ENCODE measurements around the gene CCL11.

The CCL11 gene

DNA sequence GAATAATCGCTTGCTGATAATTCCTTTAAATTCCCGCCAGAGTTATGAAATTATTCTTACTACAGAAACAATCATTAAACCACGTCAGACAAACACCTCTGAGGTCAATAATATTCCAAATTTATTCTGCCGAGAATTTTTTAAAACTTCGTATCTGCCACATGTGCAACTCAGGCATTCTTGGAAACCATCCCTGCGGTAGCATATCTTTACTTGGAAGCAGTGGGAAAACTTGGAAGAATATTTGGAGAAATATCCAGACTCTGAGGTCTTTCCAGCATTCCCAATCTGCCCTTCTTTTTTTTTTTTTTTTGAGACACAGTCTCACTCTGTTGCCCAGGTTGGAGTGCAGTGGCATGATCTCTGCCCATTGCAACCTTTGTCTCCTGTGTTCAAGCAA lies 2.0 kb upstream of the CCL11 start:
- H3K9ac ChIP-seq (ENCODE audit: low read depth in 1 of 2, low read length in 2 of 2): no peak overlapping the region
- H3K27ac ChIP-seq (ENCODE audit: low read depth, low read length): no peak overlapping the region
- H3K36me3 ChIP-seq (ENCODE audit: control insufficient read depth in 1 of 2, insufficient read depth in 2 of 2, low read length in 2 of 2): no peaks in the 10 kb centered on the region
- H3K4me1 ChIP-seq (ENCODE audit: control insufficient read depth in 1 of 2, insufficient read depth in 2 of 2, low read length in 2 of 2): no peaks in the 10 kb centered on the region
- no peak overlapping the region for H3K4me3 ChIP-seq (ENCODE audit: low read depth in 1 of 2, low read length in 2 of 2)
- H3K27me3 ChIP-seq (ENCODE audit: control insufficient read depth in 1 of 2, insufficient read depth in 2 of 2, low read length in 2 of 2): no peaks in the 10 kb centered on the region
- H3K9me3 ChIP-seq (ENCODE audit: control insufficient read depth in 1 of 2, low read length in 2 of 2): no peaks in the 10 kb centered on the region

GRCh38 chr17:34287875-34288274 lies 2.3 kb downstream of the CCL11 start:
- Histone ChIP-seq H3K4me3 (ENCODE audit: low read depth in 1 of 2, low read length in 2 of 2) (no peak overlapping the region), H3K27ac (ENCODE audit: low read depth, low read length) (no peak overlapping the region), H3K36me3 (ENCODE audit: control insufficient read depth in 1 of 2, insufficient read depth in 2 of 2, low read length in 2 of 2) (no peaks in the 10 kb centered on the region), H3K27me3 (ENCODE audit: control insufficient read depth in 1 of 2, insufficient read depth in 2 of 2, low read length in 2 of 2) (no peaks in the 10 kb centered on the region), H3K9me3 (ENCODE audit: control insufficient read depth in 1 of 2, low read length in 2 of 2) (no peaks in the 10 kb centered on the region), H3K4me1 (ENCODE audit: control insufficient read depth in 1 of 2, insufficient read depth in 2 of 2, low read length in 2 of 2) (no peaks in the 10 kb centered on the region), H3K9ac (ENCODE audit: low read depth in 1 of 2, low read length in 2 of 2) (no peak overlapping the region)

GRCh38 chr17:34290586-34290985 lies 5.0 kb downstream of the CCL11 start:
- Histone ChIP-seq H3K4me1 (ENCODE audit: control insufficient read depth in 1 of 2, insufficient read depth in 2 of 2, low read length in 2 of 2) (no peaks in the 10 kb centered on the region), H3K27ac (ENCODE audit: low read depth, low read length) (no peak overlapping the region), H3K27me3 (ENCODE audit: control insufficient read depth in 1 of 2, insufficient read depth in 2 of 2, low read length in 2 of 2) (no peaks in the 10 kb centered on the region), H3K9ac (ENCODE audit: low read depth in 1 of 2, low read length in 2 of 2) (no peak overlapping the region), H3K4me3 (ENCODE audit: low read depth in 1 of 2, low read length in 2 of 2) (no peak overlapping the region), H3K36me3 (ENCODE audit: control insufficient read depth in 1 of 2, insufficient read depth in 2 of 2, low read length in 2 of 2) (no peaks in the 10 kb centered on the region), H3K9me3 (ENCODE audit: control insufficient read depth in 1 of 2, low read length in 2 of 2) (no peaks in the 10 kb centered on the region)

DNA sequence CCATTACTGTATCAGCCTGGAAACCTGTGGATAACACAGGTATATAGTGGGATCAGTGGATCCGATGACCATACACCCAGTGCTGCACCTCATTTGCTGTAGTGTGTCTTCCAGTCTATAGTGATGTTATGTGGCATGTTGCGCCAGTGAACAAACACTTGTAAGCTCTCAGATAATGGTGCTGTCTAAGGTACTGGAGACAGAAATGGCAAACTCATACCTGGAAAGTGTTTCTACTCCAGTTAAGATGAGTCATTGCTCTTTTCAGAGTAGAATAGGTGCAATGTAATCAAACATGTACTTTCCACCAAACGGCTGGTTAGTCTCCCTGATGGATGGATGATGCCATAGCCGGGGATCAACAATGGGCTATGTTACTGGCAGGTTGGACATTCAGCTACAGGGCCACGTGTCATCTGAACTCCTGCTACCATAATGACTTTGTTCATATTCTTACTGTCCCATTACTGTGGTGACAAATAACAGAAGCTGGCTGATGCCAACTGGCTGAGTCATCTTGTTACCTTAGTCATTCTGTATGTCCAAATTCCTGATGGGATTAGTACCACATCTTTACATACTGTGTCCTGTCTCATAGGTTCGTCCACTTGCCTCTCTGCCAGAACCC lies 6.3 kb downstream of the CCL11 start:
- no peaks in the 10 kb centered on the region for H3K27me3 ChIP-seq (ENCODE audit: control insufficient read depth in 1 of 2, insufficient read depth in 2 of 2, low read length in 2 of 2)
- no peak overlapping the region for H3K27ac ChIP-seq (ENCODE audit: low read depth, low read length)
- H3K4me1 ChIP-seq (ENCODE audit: control insufficient read depth in 1 of 2, insufficient read depth in 2 of 2, low read length in 2 of 2): no peaks in the 10 kb centered on the region
- H3K36me3 ChIP-seq (ENCODE audit: control insufficient read depth in 1 of 2, insufficient read depth in 2 of 2, low read length in 2 of 2): no peaks in the 10 kb centered on the region
- H3K9me3 ChIP-seq (ENCODE audit: control insufficient read depth in 1 of 2, low read length in 2 of 2): no peaks in the 10 kb centered on the region
- no peak overlapping the region for H3K4me3 ChIP-seq (ENCODE audit: low read depth in 1 of 2, low read length in 2 of 2)
- H3K9ac ChIP-seq (ENCODE audit: low read depth in 1 of 2, low read length in 2 of 2): no peak overlapping the region

- no peaks in the 10 kb centered on the region for H3K36me3 ChIP-seq (ENCODE audit: control insufficient read depth in 1 of 2, insufficient read depth in 2 of 2, low read length in 2 of 2)
- H3K27me3 ChIP-seq (ENCODE audit: control insufficient read depth in 1 of 2, insufficient read depth in 2 of 2, low read length in 2 of 2): no peaks in the 10 kb centered on the region
- no peak overlapping the region for H3K27ac ChIP-seq (ENCODE audit: low read depth, low read length)
- H3K9me3 ChIP-seq (ENCODE audit: control insufficient read depth in 1 of 2, low read length in 2 of 2): no peaks in the 10 kb centered on the region
- peaks cover 4 to 14% of the 10 kb centered on the region in 2 donors for H3K4me1 ChIP-seq (ENCODE audit: control insufficient read depth in 1 of 2, insufficient read depth in 2 of 2, low read length in 2 of 2)
- no peak overlapping the region for H3K9ac ChIP-seq (ENCODE audit: low read depth in 1 of 2, low read length in 2 of 2)
- no peak overlapping the region for H3K4me3 ChIP-seq (ENCODE audit: low read depth in 1 of 2, low read length in 2 of 2)
Observed at GRCh38 chr17:34299027-34299426, 13.5 kb downstream of the CCL11 start.

DNA sequence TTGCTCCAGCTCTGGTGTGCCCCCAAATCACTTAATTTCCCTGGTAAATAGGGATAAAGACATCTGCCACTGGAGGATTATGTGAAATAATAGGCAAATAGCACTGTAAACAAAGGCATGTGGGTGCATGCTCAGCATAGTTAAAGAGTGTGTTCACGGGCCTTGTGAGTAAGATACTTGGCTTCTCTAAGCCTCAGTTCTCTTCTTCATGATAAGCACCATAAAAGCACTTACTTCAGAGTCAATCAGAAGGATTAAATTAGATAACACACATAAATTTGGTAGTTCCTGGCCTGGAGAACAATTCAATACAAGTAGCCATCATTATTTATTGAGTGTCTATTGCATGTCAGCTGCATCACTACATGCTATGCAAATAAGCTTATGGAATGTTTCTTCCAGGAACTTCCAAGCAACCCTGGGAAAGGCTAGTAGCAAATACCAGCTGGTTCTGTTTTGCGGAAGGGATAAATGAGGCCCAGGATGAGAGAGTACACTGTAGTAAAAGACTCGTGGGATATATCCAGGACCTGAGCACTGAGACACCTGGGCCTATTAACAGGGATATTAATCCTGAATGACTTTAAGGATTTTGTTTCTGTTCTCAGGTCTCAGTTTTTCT lies 14.5 kb downstream of the CCL11 start:
- no peaks in the 10 kb centered on the region for H3K9me3 ChIP-seq (ENCODE audit: control insufficient read depth in 1 of 2, low read length in 2 of 2)
- peaks cover 4 to 14% of the 10 kb centered on the region in 2 donors for H3K4me1 ChIP-seq (ENCODE audit: control insufficient read depth in 1 of 2, insufficient read depth in 2 of 2, low read length in 2 of 2)
- no peak overlapping the region for H3K27ac ChIP-seq (ENCODE audit: low read depth, low read length)
- no peaks in the 10 kb centered on the region for H3K36me3 ChIP-seq (ENCODE audit: control insufficient read depth in 1 of 2, insufficient read depth in 2 of 2, low read length in 2 of 2)
- H3K9ac ChIP-seq (ENCODE audit: low read depth in 1 of 2, low read length in 2 of 2): no peak overlapping the region
- no peaks in the 10 kb centered on the region for H3K27me3 ChIP-seq (ENCODE audit: control insufficient read depth in 1 of 2, insufficient read depth in 2 of 2, low read length in 2 of 2)
- no peak overlapping the region for H3K4me3 ChIP-seq (ENCODE audit: low read depth in 1 of 2, low read length in 2 of 2)

- Histone ChIP-seq H3K36me3 (ENCODE audit: control insufficient read depth in 1 of 2, insufficient read depth in 2 of 2, low read length in 2 of 2) (no peaks in the 10 kb centered on the region), H3K27ac (ENCODE audit: low read depth, low read length) (no peak overlapping the region), H3K4me1 (ENCODE audit: control insufficient read depth in 1 of 2, insufficient read depth in 2 of 2, low read length in 2 of 2) (peaks cover 4 to 14% of the 10 kb centered on the region in 2 donors)
Observed at GRCh38 chr17:34300652-34301370, 15.3 kb downstream of the CCL11 start.

DNA sequence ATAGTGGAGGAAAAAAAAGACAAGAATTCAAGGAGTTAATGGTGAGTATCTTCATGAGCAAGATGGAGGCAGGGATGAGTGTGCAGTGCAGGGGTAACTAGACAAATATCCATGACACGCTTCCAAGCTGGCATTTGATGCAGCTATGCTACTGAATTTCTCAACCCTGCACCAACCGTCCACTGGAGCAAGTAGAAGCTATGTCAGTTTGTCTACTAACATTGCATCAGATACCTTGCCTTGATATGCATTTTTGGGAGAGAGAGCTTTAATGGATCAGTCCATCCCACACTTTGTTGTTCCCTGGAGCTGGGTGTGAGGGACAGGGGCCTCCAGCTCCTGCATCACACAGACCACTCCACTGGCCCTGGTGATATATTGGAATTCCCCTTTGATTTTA lies 16.4 kb downstream of the CCL11 start:
- Histone ChIP-seq H3K4me3 (ENCODE audit: low read depth in 1 of 2, low read length in 2 of 2) (no peak overlapping the region), H3K27me3 (ENCODE audit: control insufficient read depth in 1 of 2, insufficient read depth in 2 of 2, low read length in 2 of 2) (no peaks in the 10 kb centered on the region), H3K36me3 (ENCODE audit: control insufficient read depth in 1 of 2, insufficient read depth in 2 of 2, low read length in 2 of 2) (no peaks in the 10 kb centered on the region), H3K9me3 (ENCODE audit: control insufficient read depth in 1 of 2, low read length in 2 of 2) (no peaks in the 10 kb centered on the region), H3K4me1 (ENCODE audit: control insufficient read depth in 1 of 2, insufficient read depth in 2 of 2, low read length in 2 of 2) (peaks cover 10 to 14% of the 10 kb centered on the region in 2 donors), H3K9ac (ENCODE audit: low read depth in 1 of 2, low read length in 2 of 2) (no peak overlapping the region), H3K27ac (ENCODE audit: low read depth, low read length) (no peak overlapping the region)

More at GRCh38 chr17:34300652-34301370, 15.3 kb downstream of the CCL11 start:
- H3K9me3 ChIP-seq (ENCODE audit: control insufficient read depth in 1 of 2, low read length in 2 of 2): no peaks in the 10 kb centered on the region
- H3K27me3 ChIP-seq (ENCODE audit: control insufficient read depth in 1 of 2, insufficient read depth in 2 of 2, low read length in 2 of 2): no peaks in the 10 kb centered on the region
- no peak overlapping the region for H3K9ac ChIP-seq (ENCODE audit: low read depth in 1 of 2, low read length in 2 of 2)
- no peak overlapping the region for H3K4me3 ChIP-seq (ENCODE audit: low read depth in 1 of 2, low read length in 2 of 2)

DNA sequence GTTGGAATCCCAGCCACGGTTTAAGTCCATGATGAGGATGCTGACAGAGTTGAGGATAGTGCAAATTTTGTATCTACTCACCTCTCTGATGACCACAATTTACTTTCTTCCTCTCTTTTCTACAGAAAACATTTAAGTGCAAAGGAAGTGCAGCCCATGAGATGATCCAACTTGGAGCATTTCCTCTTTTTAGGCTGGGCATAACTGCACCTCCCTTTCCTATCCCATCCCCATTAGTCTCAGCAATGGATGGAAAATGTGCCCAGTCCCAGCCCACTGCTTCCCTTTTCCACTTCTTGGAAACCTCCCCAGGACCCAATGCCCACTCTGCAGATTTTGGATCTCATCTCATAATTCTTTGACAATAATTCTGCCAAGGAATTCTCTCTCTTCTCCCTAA lies 17.1 kb downstream of the CCL11 start:
- no peak overlapping the region for H3K4me3 ChIP-seq (ENCODE audit: low read depth in 1 of 2, low read length in 2 of 2)
- H3K4me1 ChIP-seq (ENCODE audit: control insufficient read depth in 1 of 2, insufficient read depth in 2 of 2, low read length in 2 of 2): peaks cover 11 to 14% of the 10 kb centered on the region in 2 donors
- no peak overlapping the region for H3K27ac ChIP-seq (ENCODE audit: low read depth, low read length)
- H3K9me3 ChIP-seq (ENCODE audit: control insufficient read depth in 1 of 2, low read length in 2 of 2): no peaks in the 10 kb centered on the region
- H3K36me3 ChIP-seq (ENCODE audit: control insufficient read depth in 1 of 2, insufficient read depth in 2 of 2, low read length in 2 of 2): no peaks in the 10 kb centered on the region
- H3K27me3 ChIP-seq (ENCODE audit: control insufficient read depth in 1 of 2, insufficient read depth in 2 of 2, low read length in 2 of 2): no peaks in the 10 kb centered on the region
- no peak overlapping the region for H3K9ac ChIP-seq (ENCODE audit: low read depth in 1 of 2, low read length in 2 of 2)

DNA sequence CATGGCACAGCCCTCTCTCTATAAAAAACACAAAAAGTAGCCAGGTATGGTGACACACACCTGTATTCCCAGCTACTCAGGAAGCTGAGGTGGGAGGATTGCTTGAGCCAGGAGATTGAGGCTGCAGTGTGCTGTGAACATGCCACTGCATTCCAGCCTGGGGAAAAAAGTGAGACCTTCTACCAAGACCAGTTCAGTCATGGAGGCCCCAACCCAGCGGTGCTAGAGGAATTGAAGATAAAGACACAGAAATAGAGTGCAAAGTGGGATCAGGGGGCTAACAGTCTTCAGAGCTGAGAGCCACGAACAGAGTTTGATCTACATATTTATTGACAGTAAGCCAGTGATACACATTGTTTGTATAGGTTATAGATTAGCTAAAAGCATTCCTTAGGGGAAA lies 18.1 kb downstream of the CCL11 start:
- H3K9ac ChIP-seq (ENCODE audit: low read depth in 1 of 2, low read length in 2 of 2): no peak overlapping the region
- H3K36me3 ChIP-seq (ENCODE audit: control insufficient read depth in 1 of 2, insufficient read depth in 2 of 2, low read length in 2 of 2): no peaks in the 10 kb centered on the region
- H3K27me3 ChIP-seq (ENCODE audit: control insufficient read depth in 1 of 2, insufficient read depth in 2 of 2, low read length in 2 of 2): no peaks in the 10 kb centered on the region
- H3K27ac ChIP-seq (ENCODE audit: low read depth, low read length): no peak overlapping the region
- no peaks in the 10 kb centered on the region for H3K9me3 ChIP-seq (ENCODE audit: control insufficient read depth in 1 of 2, low read length in 2 of 2)
- H3K4me1 ChIP-seq (ENCODE audit: control insufficient read depth in 1 of 2, insufficient read depth in 2 of 2, low read length in 2 of 2): peaks cover 11 to 14% of the 10 kb centered on the region in 2 donors
- no peak overlapping the region for H3K4me3 ChIP-seq (ENCODE audit: low read depth in 1 of 2, low read length in 2 of 2)

Measured in duodenal mucosa (tissue), 2 donors.